ENCODE data around the gene BSN.

BSN gene

GRCh38 chr3:49654955-49655556 lies 100.8 kb downstream of the BSN start:
- no peak for DNase-seq (ENCODE audit: low read depth in 2 of 2)

GRCh38 chr3:49655731-49656285 lies 101.5 kb downstream of the BSN start:
- DNase-seq (ENCODE audit: low read depth in 2 of 2) = no peak

GRCh38 chr3:49656541-49657112 lies 102.3 kb downstream of the BSN start:
- no peak for DNase-seq (ENCODE audit: low read depth in 2 of 2)

GRCh38 chr3:49657208-49657915 lies 103.1 kb downstream of the BSN start:
- DNase-seq (ENCODE audit: low read depth in 2 of 2) = no peak

GRCh38 chr3:49658711-49659110 lies 104.4 kb downstream of the BSN start:
- no peak for DNase-seq (ENCODE audit: low read depth in 2 of 2)

- DNase-seq (ENCODE audit: low read depth in 2 of 2) = no peak
Measured at GRCh38 chr3:49659756-49660155, 105.5 kb downstream of the BSN start.

GRCh38 chr3:49661281-49661680 lies 107.0 kb downstream of the BSN start:
- no peak for DNase-seq (ENCODE audit: low read depth in 2 of 2)

- no peak for DNase-seq (ENCODE audit: low read depth in 2 of 2)
Measured at GRCh38 chr3:49662021-49662420, 107.7 kb downstream of the BSN start.

- no peak for DNase-seq (ENCODE audit: low read depth in 2 of 2)
Measured at GRCh38 chr3:49662720-49663413, 108.6 kb downstream of the BSN start.

GRCh38 chr3:49663831-49664230 lies 109.6 kb downstream of the BSN start:
- no peak for DNase-seq (ENCODE audit: low read depth in 2 of 2)

- DNase-seq (ENCODE audit: low read depth in 2 of 2) = no peak
Measured at GRCh38 chr3:49664300-49664699, 110.0 kb downstream of the BSN start.

- no peak for DNase-seq (ENCODE audit: low read depth in 2 of 2)
Measured at GRCh38 chr3:49665822-49666519, 111.7 kb downstream of the BSN start.

GRCh38 chr3:49666592-49666991 lies 112.3 kb downstream of the BSN start:
- no peak for DNase-seq (ENCODE audit: low read depth in 2 of 2)

GRCh38 chr3:49667701-49668413 lies 113.6 kb downstream of the BSN start:
- DNase-seq (ENCODE audit: low read depth in 2 of 2) = no peak

GRCh38 chr3:49668414-49668797 lies 114.1 kb downstream of the BSN start:
- no peak for DNase-seq (ENCODE audit: low read depth in 2 of 2)

- no peak for DNase-seq (ENCODE audit: low read depth in 2 of 2)
Measured at GRCh38 chr3:49668861-49669260, 114.6 kb downstream of the BSN start.

GRCh38 chr3:49669352-49669751 lies 115.1 kb downstream of the BSN start:
- DNase-seq (ENCODE audit: low read depth in 2 of 2) = no peak

- no peak for DNase-seq (ENCODE audit: low read depth in 2 of 2)
Measured at GRCh38 chr3:49670940-49671290, 116.6 kb downstream of the BSN start.

GRCh38 chr3:49671291-49672288 lies 117.3 kb downstream of the BSN start:
- DNase-seq (ENCODE audit: low read depth in 2 of 2) = peak; percentile 63 to 67

- DNase-seq (ENCODE audit: low read depth in 2 of 2) = no peak
Measured at GRCh38 chr3:49673121-49673714, 118.9 kb downstream of the BSN start.
